ENCODE data around the gene GNAS.
"Not testable (repeated sequence)": the region's sequence is repeated elsewhere in the genome, so short reads cannot be mapped to it uniquely, and the experiment has no call there.

Gene GNAS

GRCh38 chr20:58938541-58938940 lies 86.0 kb downstream of the GNAS start:
- Histone ChIP-seq H3K36me3 (ENCODE audit: control insufficient read depth, insufficient read depth, low read length) (no peaks in the 10 kb centered on the region), H3K27me3 (ENCODE audit: control insufficient read depth, insufficient read depth, low read length) (no peaks in the 10 kb centered on the region), H3K4me1 (ENCODE audit: control insufficient read depth, insufficient read depth, low read length) (no peaks in the 10 kb centered on the region), H3K27ac (ENCODE audit: low read depth, low read length) (no peak overlapping the region), H3K9ac (ENCODE audit: low read length) (no peak overlapping the region), H3K4me3 (ENCODE audit: low read depth, low read length) (no peak overlapping the region), H3K9me3 (ENCODE audit: control insufficient read depth, insufficient read depth, low read depth, low read length) (peaks cover 4% of the 10 kb centered on the region; the same call in 1 of the 2 replicates)

- H3K4me1 ChIP-seq (ENCODE audit: control insufficient read depth, insufficient read depth, low read length), result no peaks in the 10 kb centered on the region
- H3K36me3 ChIP-seq (ENCODE audit: control insufficient read depth, insufficient read depth, low read length), result no peaks in the 10 kb centered on the region
- H3K9me3 ChIP-seq (ENCODE audit: control insufficient read depth, insufficient read depth, low read depth, low read length), result no peaks in the 10 kb centered on the region
- no peak overlapping the region for H3K27ac ChIP-seq (ENCODE audit: low read depth, low read length)
- H3K4me3 ChIP-seq (ENCODE audit: low read depth, low read length), result no peak overlapping the region
- H3K9ac ChIP-seq (ENCODE audit: low read length), result no peak overlapping the region
- no peaks in the 10 kb centered on the region for H3K27me3 ChIP-seq (ENCODE audit: control insufficient read depth, insufficient read depth, low read length)
Observed at GRCh38 chr20:58941471-58941870, 89.0 kb downstream of the GNAS start.

GRCh38 chr20:58942549-58942948 lies 90.0 kb downstream of the GNAS start:
- Histone ChIP-seq H3K27ac (ENCODE audit: low read depth, low read length) (no peak overlapping the region), H3K9me3 (ENCODE audit: control insufficient read depth, insufficient read depth, low read depth, low read length) (no peaks in the 10 kb centered on the region)

DNA sequence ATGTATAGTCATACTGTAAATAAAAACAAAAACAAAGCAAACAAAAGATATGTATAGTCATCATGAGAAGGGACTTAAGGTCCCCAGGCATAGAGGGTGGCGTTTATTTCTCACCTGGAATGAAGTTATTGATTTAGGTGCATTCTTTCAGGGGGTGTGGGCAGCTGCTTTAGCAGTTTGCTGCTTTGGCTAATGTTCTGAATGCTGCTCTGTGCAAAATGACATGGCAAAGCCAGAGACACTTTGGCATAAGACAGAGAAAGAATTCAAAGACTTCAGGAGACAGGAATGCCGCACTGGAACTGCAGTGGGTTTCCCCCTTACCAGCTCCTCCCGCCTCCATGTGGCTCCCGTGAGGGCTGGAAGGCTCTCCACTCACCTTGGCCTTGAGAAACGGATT lies 92.1 kb downstream of the GNAS start:
- no peaks in the 10 kb centered on the region for H3K27me3 ChIP-seq (ENCODE audit: control insufficient read depth, insufficient read depth, low read length)
- no peak overlapping the region for H3K4me3 ChIP-seq (ENCODE audit: low read depth, low read length)
- H3K36me3 ChIP-seq (ENCODE audit: control insufficient read depth, insufficient read depth, low read length), result no peaks in the 10 kb centered on the region
- H3K9ac ChIP-seq (ENCODE audit: low read length), result no peak overlapping the region
- no peaks in the 10 kb centered on the region for H3K4me1 ChIP-seq (ENCODE audit: control insufficient read depth, insufficient read depth, low read length)
- no peak overlapping the region for H3K27ac ChIP-seq (ENCODE audit: low read depth, low read length)
- H3K9me3 ChIP-seq (ENCODE audit: control insufficient read depth, insufficient read depth, low read depth, low read length), result no peaks in the 10 kb centered on the region

More at GRCh38 chr20:58942549-58942948, 90.0 kb downstream of the GNAS start:
- H3K9ac ChIP-seq (ENCODE audit: low read length), result no peak overlapping the region
- no peaks in the 10 kb centered on the region for H3K4me1 ChIP-seq (ENCODE audit: control insufficient read depth, insufficient read depth, low read length)
- H3K36me3 ChIP-seq (ENCODE audit: control insufficient read depth, insufficient read depth, low read length), result no peaks in the 10 kb centered on the region
- H3K4me3 ChIP-seq (ENCODE audit: low read depth, low read length), result no peak overlapping the region
- H3K27me3 ChIP-seq (ENCODE audit: control insufficient read depth, insufficient read depth, low read length), result no peaks in the 10 kb centered on the region

GRCh38 chr20:58945965-58946631 lies 93.6 kb downstream of the GNAS start:
- Histone ChIP-seq H3K9me3 (ENCODE audit: control insufficient read depth, insufficient read depth, low read depth, low read length) (no peaks in the 10 kb centered on the region), H3K4me1 (ENCODE audit: control insufficient read depth, insufficient read depth, low read length) (no peaks in the 10 kb centered on the region), H3K27ac (ENCODE audit: low read depth, low read length) (no peak overlapping the region), H3K4me3 (ENCODE audit: low read depth, low read length) (no peak overlapping the region), H3K36me3 (ENCODE audit: control insufficient read depth, insufficient read depth, low read length) (no peaks in the 10 kb centered on the region), H3K27me3 (ENCODE audit: control insufficient read depth, insufficient read depth, low read length) (no peaks in the 10 kb centered on the region), H3K9ac (ENCODE audit: low read length) (no peak overlapping the region)

- not testable (repeated sequence) for H3K27ac ChIP-seq (ENCODE audit: low read depth, low read length); H3K4me1 ChIP-seq (ENCODE audit: control insufficient read depth, insufficient read depth, low read length); H3K9me3 ChIP-seq (ENCODE audit: control insufficient read depth, insufficient read depth, low read depth, low read length)
Observed at GRCh38 chr20:58947797-58948388, 95.4 kb downstream of the GNAS start.

GRCh38 chr20:58950603-58951002 lies 98.1 kb downstream of the GNAS start:
- no peak overlapping the region for H3K9ac ChIP-seq (ENCODE audit: low read length)

More at GRCh38 chr20:58947797-58948388, 95.4 kb downstream of the GNAS start:
- H3K27me3 ChIP-seq (ENCODE audit: control insufficient read depth, insufficient read depth, low read length); H3K4me3 ChIP-seq (ENCODE audit: low read depth, low read length); H3K36me3 ChIP-seq (ENCODE audit: control insufficient read depth, insufficient read depth, low read length); H3K9ac ChIP-seq (ENCODE audit: low read length): not testable (repeated sequence)

GRCh38 chr20:58953050-58953449 lies 100.5 kb downstream of the GNAS start:
- Histone ChIP-seq H3K4me3 (ENCODE audit: low read depth, low read length) (no peak overlapping the region), H3K9ac (ENCODE audit: low read length) (no peak overlapping the region), H3K27me3 (ENCODE audit: control insufficient read depth, insufficient read depth, low read length) (no peaks in the 10 kb centered on the region), H3K9me3 (ENCODE audit: control insufficient read depth, insufficient read depth, low read depth, low read length) (no peaks in the 10 kb centered on the region), H3K27ac (ENCODE audit: low read depth, low read length) (no peak overlapping the region), H3K4me1 (ENCODE audit: control insufficient read depth, insufficient read depth, low read length) (no peaks in the 10 kb centered on the region), H3K36me3 (ENCODE audit: control insufficient read depth, insufficient read depth, low read length) (no peaks in the 10 kb centered on the region)

More at GRCh38 chr20:58950603-58951002, 98.1 kb downstream of the GNAS start:
- Histone ChIP-seq H3K9me3 (ENCODE audit: control insufficient read depth, insufficient read depth, low read depth, low read length) (no peaks in the 10 kb centered on the region), H3K27ac (ENCODE audit: low read depth, low read length) (no peak overlapping the region), H3K4me3 (ENCODE audit: low read depth, low read length) (no peak overlapping the region), H3K4me1 (ENCODE audit: control insufficient read depth, insufficient read depth, low read length) (no peaks in the 10 kb centered on the region), H3K27me3 (ENCODE audit: control insufficient read depth, insufficient read depth, low read length) (no peaks in the 10 kb centered on the region), H3K36me3 (ENCODE audit: control insufficient read depth, insufficient read depth, low read length) (no peaks in the 10 kb centered on the region)

- no peak overlapping the region for H3K27ac ChIP-seq (ENCODE audit: low read depth, low read length)
- no peaks in the 10 kb centered on the region for H3K36me3 ChIP-seq (ENCODE audit: control insufficient read depth, insufficient read depth, low read length)
- H3K9ac ChIP-seq (ENCODE audit: low read length), result no peak overlapping the region
- H3K9me3 ChIP-seq (ENCODE audit: control insufficient read depth, insufficient read depth, low read depth, low read length), result no peaks in the 10 kb centered on the region
- H3K4me3 ChIP-seq (ENCODE audit: low read depth, low read length), result no peak overlapping the region
- H3K4me1 ChIP-seq (ENCODE audit: control insufficient read depth, insufficient read depth, low read length), result no peaks in the 10 kb centered on the region
- H3K27me3 ChIP-seq (ENCODE audit: control insufficient read depth, insufficient read depth, low read length), result no peaks in the 10 kb centered on the region
Observed at GRCh38 chr20:58956078-58956477, 103.6 kb downstream of the GNAS start.

- Histone ChIP-seq H3K27me3 (ENCODE audit: control insufficient read depth, insufficient read depth, low read length) (no peaks in the 10 kb centered on the region), H3K9ac (ENCODE audit: low read length) (no peak overlapping the region), H3K27ac (ENCODE audit: low read depth, low read length) (no peak overlapping the region), H3K4me1 (ENCODE audit: control insufficient read depth, insufficient read depth, low read length) (no peaks in the 10 kb centered on the region), H3K9me3 (ENCODE audit: control insufficient read depth, insufficient read depth, low read depth, low read length) (no peaks in the 10 kb centered on the region), H3K4me3 (ENCODE audit: low read depth, low read length) (no peak overlapping the region), H3K36me3 (ENCODE audit: control insufficient read depth, insufficient read depth, low read length) (no peaks in the 10 kb centered on the region)
Observed at GRCh38 chr20:58959652-58960051, 107.1 kb downstream of the GNAS start.
